Right cardiac atrium (tissue), 5 donors: ENCODE data around the gene RAB12. TPM values are rescaled to one million over a fixed set of nuclear protein-coding genes. Genes with fewer than 3 reads are reported as not detected.

Source experiments
- ATAC-seq, 2 donors: fragments of 200-7000 bp; cut with Tn5 transposase; one replicate each; pipeline versions ENCODE4 v1.8.0 to v1.9.1; 2020; ENCODE audit warnings: moderate library complexity in 2 of 2, mild to moderate bottlenecking in 1 of 2
- DNase-seq, 3 donors: peaks; one replicate each; pipeline ENCODE4 v3.0.0-alpha.2; 2020
- H3K27ac ChIP-seq: one replicate; pipeline ENCODE4 v1.5.1; 2013; ENCODE audit warnings: mild to moderate bottlenecking, low read length, control low read depth, moderate library complexity
- H3K27me3 ChIP-seq: one replicate; pipeline ENCODE4 v1.6.1; 2013; ENCODE audit not compliant: control insufficient read depth, insufficient read depth
- H3K4me1 ChIP-seq: one replicate; pipeline ENCODE4 v1.6.1; 2013; ENCODE audit warnings: low read length; ENCODE audit not compliant: control insufficient read depth, insufficient read depth
- H3K4me3 ChIP-seq: one replicate; pipeline ENCODE4 v1.5.1; 2013; ENCODE audit warnings: low read length, control low read depth
- H3K9me3 ChIP-seq: one replicate; pipeline ENCODE4 v1.6.1; 2013; ENCODE audit warnings: low read length; ENCODE audit not compliant: control insufficient read depth
- WGBS: extraction: QIAGEN DNeasy Blood & Tissue Kit; methylation state at CpG from one replicate; pipeline ENCODE4 v1.1.7; 2013; 5-methylcytosine and 5-hydroxymethylcytosine counted together
- intact Hi-C, 4 donors: fragments of 100-400 bp; cut with DNase I; formaldehyde crosslinking; loops; one replicate each; pipeline versions ENCODE4 v1.11.0 to v1.14.0; 2022 to 2023
- polyA plus RNA-seq: library from polyadenylated mRNA; stranded (reverse); fragments of 200-250 nt; gene quantifications from one replicate; pipeline ENCODE4 v1.2.3, GENCODE V29; 2013
- total RNA-seq, 4 donors: library from RNA; stranded (reverse); fragmentation: NEBNext Ultra II Directional; extraction: Animal tissue kit (Norgen Biotek cat#: 25700); gene quantifications; one replicate each; pipeline ENCODE4 v1.2.1, GENCODE V29; 2021
- donor health status: healthy with polysubstance abuse.
- donor health status: DM: no; HTN: yes; CAD: no.
- donor health status: DM: no; HTN: no; CAD: no.
- donor health status: DM: no; HTN: yes; CAD: no; lungs with severe emphysema.
- donor health status: DM: yes; HTN: yes; CAD: no.

RAB12 gene
- total and polyA plus RNA-seq, 5 donors: 76.4 to 112 (median 101) TPM

GRCh38 chr18:8688216-8688800, 79.1 kb downstream of the RAB12 start:
- no peak for ATAC-seq
- WGBS: 84% methylated on average over 8 of the region's 8 CpGs
- intact Hi-C loops: no loop called here

GRCh38 chr18:8688816-8689215, 79.6 kb downstream of the RAB12 start:
- ATAC-seq: no peak
- intact Hi-C loops: no loop called here
- no peak overlapping the region for H3K27ac ChIP-seq
- DNase-seq: no peak
- WGBS: 92% methylated on average over 8 of the region's 8 CpGs
- no peaks in the 10 kb centered on the region for H3K9me3 ChIP-seq
- H3K4me3 ChIP-seq: no peak overlapping the region
- no peaks in the 10 kb centered on the region for H3K27me3 ChIP-seq
- no peaks in the 10 kb centered on the region for H3K4me1 ChIP-seq

More at GRCh38 chr18:8688216-8688800, 79.1 kb downstream of the RAB12 start:
- H3K4me3 ChIP-seq: no peak overlapping the region
- no peaks in the 10 kb centered on the region for H3K27me3 ChIP-seq
- H3K9me3 ChIP-seq: no peaks in the 10 kb centered on the region
- no peaks in the 10 kb centered on the region for H3K4me1 ChIP-seq
- no peak for DNase-seq
- H3K27ac ChIP-seq: no peak overlapping the region

Other genes with a start within 250 kb of the RAB12 start
- gene MTCL1, start 96.1 kb downstream of the RAB12 start, total RNA-seq: 1 to 10 TPM; 5.3 to 8.7 (median 6.9) TPM
- gene MTCL1, start 96.1 kb downstream of the RAB12 start, polyA plus RNA-seq: 6.1 TPM